HG02588 (cell line): Measurements from ENCODE around the gene SRSF4.

ENCODE experiments used
- ATAC-seq: cut with Tn5 transposase; IDR thresholded peaks from one replicate; pipeline ENCODE4 v1.9.1; 2021; ENCODE audit warnings: mild to moderate bottlenecking, moderate library complexity; ENCODE audit not compliant: unreplicated experiment

The SRSF4 gene

GRCh38 chr1:29099286-29099685 is 82.4 kb downstream of the SRSF4 start:
- ATAC-seq, result no peak
